HepG2 (cell line): ENCODE results near the gene DNAJC5. TPM values are rescaled to one million over a fixed set of nuclear protein-coding genes. Genes with fewer than 3 reads are reported as not detected.

Experiments used
- ATF7 ChIP-seq, 2 experiments: fragments of 450-650 bp in 1 of 2; sonication (generic) in 1 of 2; formaldehyde crosslinking in 1 of 2; IDR thresholded peaks; 2 replicates each; pipeline versions ENCODE4 v1.4.0 to v1.6.1; 2016 to 2020; ENCODE audit warnings: antibody characterized with exemption in 1 of 2, mild to moderate bottlenecking in 1 of 2, missing genetic modification reagents in 1 of 2
- FOXK2 ChIP-seq: fragments of 450-650 bp; IDR thresholded peaks from 2 replicates; pipeline ENCODE4 v1.6.1; 2016
- GATAD1 ChIP-seq: IDR thresholded peaks from 2 replicates; pipeline ENCODE4 v1.6.1; 2016; ENCODE audit warnings: missing genetic modification reagents, missing compliant biosample characterization
- GLI4 ChIP-seq: sonication (generic); formaldehyde crosslinking; IDR thresholded peaks from 2 replicates; pipeline ENCODE4 v1.5.1; 2020; ENCODE audit warnings: missing genetic modification reagents, mild to moderate bottlenecking, moderate library complexity, borderline replicate concordance
- IRF9 ChIP-seq: sonication (generic); formaldehyde crosslinking; IDR thresholded peaks from 2 replicates; pipeline ENCODE4 v1.8.0; 2022; ENCODE audit warnings: missing genetic modification reagents, mild to moderate bottlenecking, borderline replicate concordance
- MNT ChIP-seq: fragments of 450-650 bp; IDR thresholded peaks from 2 replicates; pipeline ENCODE4 v1.6.1; 2016
- NFIC ChIP-seq: IDR thresholded peaks from 2 replicates; pipeline ENCODE4 v1.6.1; 2012; ENCODE audit warnings: mild to moderate bottlenecking, low read length, inconsistent platforms
- STAT5B ChIP-seq: sonication (generic); formaldehyde crosslinking; IDR thresholded peaks from 2 replicates; pipeline ENCODE4 v1.4.0; 2020; ENCODE audit warnings: missing genetic modification reagents
- TGIF2 ChIP-seq: IDR thresholded peaks from 2 replicates; pipeline ENCODE4 v1.6.1; 2016; ENCODE audit warnings: control low read depth, missing compliant biosample characterization
- TOE1 ChIP-seq: sonication (generic); formaldehyde crosslinking; IDR thresholded peaks from 2 replicates; pipeline ENCODE4 v1.4.0; 2020; ENCODE audit warnings: mild to moderate bottlenecking, missing genetic modification reagents
- ZKSCAN5 ChIP-seq: sonication (generic); formaldehyde crosslinking; IDR thresholded peaks from 2 replicates; pipeline ENCODE4 v1.5.1; 2020; ENCODE audit warnings: mild to moderate bottlenecking, missing genetic modification reagents
- ZNF136 ChIP-seq: sonication (generic); formaldehyde crosslinking; IDR thresholded peaks from 2 replicates; pipeline ENCODE4 v1.8.1; 2022; ENCODE audit warnings: low read depth, mild to moderate bottlenecking, moderate library complexity, missing genetic modification reagents
- ZNF251 ChIP-seq: sonication (generic); formaldehyde crosslinking; IDR thresholded peaks from 2 replicates; pipeline ENCODE4 v1.9.0; 2021; ENCODE audit warnings: mild to moderate bottlenecking, missing genetic modification reagents
- ZNF33B ChIP-seq: sonication (generic); formaldehyde crosslinking; IDR thresholded peaks from 2 replicates; pipeline ENCODE4 v1.5.1; 2020; ENCODE audit warnings: mild to moderate bottlenecking, missing genetic modification reagents
- polyA plus RNA-seq, 8 experiments: library from polyadenylated mRNA; depleted of rRNA in 3 of 8; stranded (reverse) in 7 of 8; unstranded in 1 of 8; fragments of >200 nt; fragmentation: Illumina TruSeq in 4 of 8; extraction: Trizol in 4 of 8; gene quantifications; 2 replicates each; pipeline versions ENCODE4 v1.2.1 to v1.2.3, GENCODE V29; 2011 to 2016; ENCODE audit warnings: low read depth in 4 of 8, missing spikeins in 1 of 8, mixed read lengths in 1 of 8; ENCODE audit not compliant: insufficient read depth in 1 of 8
- total RNA-seq, 5 experiments: library from RNA; depleted of rRNA; stranded (reverse); fragments of >200 nt; fragmentation: Illumina TruSeq; extraction: Trizol; gene quantifications; 2 replicates each; pipeline ENCODE4 v1.2.3, GENCODE V29; 2016; ENCODE audit warnings: low read depth in 1 of 5
- TF ChIP-seq, protein P1 (sequence below): sonication (generic); formaldehyde crosslinking; IDR thresholded peaks from 2 replicates; pipeline ENCODE4 v1.8.0; 2022; ENCODE audit warnings: missing genetic modification reagents, mild to moderate bottlenecking, moderate library complexity, borderline replicate concordance
- TF ChIP-seq, protein P2 (sequence below): sonication (generic); formaldehyde crosslinking; IDR thresholded peaks from 2 replicates; pipeline ENCODE4 v1.4.0; 2020; ENCODE audit warnings: mild to moderate bottlenecking, missing genetic modification reagents

Gene DNAJC5
- total and polyA plus RNA-seq, 2 of the 13 experiments (the other 11 are each of a cell fraction or from before 2014, with no cell fraction given): 42.8 to 64.5 TPM

- TF ChIP-seq MNT (peak; percentile 43; the same call in 1 of the 2 replicates), GATAD1 (CRISPR knock-in tag) (no peak), GLI4 (no peak), TOE1 (CRISPR knock-in tag) (no peak), ATF7 (IDR thresholded peaks at IDR 0.05) (peak; percentile 66), ATF7 (CRISPR knock-in tag; IDR thresholded peaks at IDR 0.05) (peak; percentile 57; the same call in 1 of the 2 replicates), TGIF2 (CRISPR knock-in tag) (no peak), ZNF251 (CRISPR knock-in tag) (0 out of 2 replicates have a peak, but pooled peaks have one; percentile 33), STAT5B (CRISPR knock-in tag) (no peak), FOXK2 (peak; percentile 57; the same call in 1 of the 2 replicates), ZNF33B (CRISPR knock-in tag) (no peak), ZNF136 (CRISPR knock-in tag) (no peak), ZKSCAN5 (CRISPR knock-in tag) (no peak), IRF9 (no peak), NFIC (no peak)
- TF ChIP-seq, protein P1, sequence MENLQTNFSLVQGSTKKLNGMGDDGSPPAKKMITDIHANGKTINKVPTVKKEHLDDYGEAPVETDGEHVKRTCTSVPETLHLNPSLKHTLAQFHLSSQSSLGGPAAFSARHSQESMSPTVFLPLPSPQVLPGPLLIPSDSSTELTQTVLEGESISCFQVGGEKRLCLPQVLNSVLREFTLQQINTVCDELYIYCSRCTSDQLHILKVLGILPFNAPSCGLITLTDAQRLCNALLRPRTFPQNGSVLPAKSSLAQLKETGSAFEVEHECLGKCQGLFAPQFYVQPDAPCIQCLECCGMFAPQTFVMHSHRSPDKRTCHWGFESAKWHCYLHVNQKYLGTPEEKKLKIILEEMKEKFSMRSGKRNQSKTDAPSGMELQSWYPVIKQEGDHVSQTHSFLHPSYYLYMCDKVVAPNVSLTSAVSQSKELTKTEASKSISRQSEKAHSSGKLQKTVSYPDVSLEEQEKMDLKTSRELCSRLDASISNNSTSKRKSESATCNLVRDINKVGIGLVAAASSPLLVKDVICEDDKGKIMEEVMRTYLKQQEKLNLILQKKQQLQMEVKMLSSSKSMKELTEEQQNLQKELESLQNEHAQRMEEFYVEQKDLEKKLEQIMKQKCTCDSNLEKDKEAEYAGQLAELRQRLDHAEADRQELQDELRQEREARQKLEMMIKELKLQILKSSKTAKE (CRISPR knock-in tag): peak; percentile 51; the same call in 1 of the 2 replicates
- TF ChIP-seq, protein P2, sequence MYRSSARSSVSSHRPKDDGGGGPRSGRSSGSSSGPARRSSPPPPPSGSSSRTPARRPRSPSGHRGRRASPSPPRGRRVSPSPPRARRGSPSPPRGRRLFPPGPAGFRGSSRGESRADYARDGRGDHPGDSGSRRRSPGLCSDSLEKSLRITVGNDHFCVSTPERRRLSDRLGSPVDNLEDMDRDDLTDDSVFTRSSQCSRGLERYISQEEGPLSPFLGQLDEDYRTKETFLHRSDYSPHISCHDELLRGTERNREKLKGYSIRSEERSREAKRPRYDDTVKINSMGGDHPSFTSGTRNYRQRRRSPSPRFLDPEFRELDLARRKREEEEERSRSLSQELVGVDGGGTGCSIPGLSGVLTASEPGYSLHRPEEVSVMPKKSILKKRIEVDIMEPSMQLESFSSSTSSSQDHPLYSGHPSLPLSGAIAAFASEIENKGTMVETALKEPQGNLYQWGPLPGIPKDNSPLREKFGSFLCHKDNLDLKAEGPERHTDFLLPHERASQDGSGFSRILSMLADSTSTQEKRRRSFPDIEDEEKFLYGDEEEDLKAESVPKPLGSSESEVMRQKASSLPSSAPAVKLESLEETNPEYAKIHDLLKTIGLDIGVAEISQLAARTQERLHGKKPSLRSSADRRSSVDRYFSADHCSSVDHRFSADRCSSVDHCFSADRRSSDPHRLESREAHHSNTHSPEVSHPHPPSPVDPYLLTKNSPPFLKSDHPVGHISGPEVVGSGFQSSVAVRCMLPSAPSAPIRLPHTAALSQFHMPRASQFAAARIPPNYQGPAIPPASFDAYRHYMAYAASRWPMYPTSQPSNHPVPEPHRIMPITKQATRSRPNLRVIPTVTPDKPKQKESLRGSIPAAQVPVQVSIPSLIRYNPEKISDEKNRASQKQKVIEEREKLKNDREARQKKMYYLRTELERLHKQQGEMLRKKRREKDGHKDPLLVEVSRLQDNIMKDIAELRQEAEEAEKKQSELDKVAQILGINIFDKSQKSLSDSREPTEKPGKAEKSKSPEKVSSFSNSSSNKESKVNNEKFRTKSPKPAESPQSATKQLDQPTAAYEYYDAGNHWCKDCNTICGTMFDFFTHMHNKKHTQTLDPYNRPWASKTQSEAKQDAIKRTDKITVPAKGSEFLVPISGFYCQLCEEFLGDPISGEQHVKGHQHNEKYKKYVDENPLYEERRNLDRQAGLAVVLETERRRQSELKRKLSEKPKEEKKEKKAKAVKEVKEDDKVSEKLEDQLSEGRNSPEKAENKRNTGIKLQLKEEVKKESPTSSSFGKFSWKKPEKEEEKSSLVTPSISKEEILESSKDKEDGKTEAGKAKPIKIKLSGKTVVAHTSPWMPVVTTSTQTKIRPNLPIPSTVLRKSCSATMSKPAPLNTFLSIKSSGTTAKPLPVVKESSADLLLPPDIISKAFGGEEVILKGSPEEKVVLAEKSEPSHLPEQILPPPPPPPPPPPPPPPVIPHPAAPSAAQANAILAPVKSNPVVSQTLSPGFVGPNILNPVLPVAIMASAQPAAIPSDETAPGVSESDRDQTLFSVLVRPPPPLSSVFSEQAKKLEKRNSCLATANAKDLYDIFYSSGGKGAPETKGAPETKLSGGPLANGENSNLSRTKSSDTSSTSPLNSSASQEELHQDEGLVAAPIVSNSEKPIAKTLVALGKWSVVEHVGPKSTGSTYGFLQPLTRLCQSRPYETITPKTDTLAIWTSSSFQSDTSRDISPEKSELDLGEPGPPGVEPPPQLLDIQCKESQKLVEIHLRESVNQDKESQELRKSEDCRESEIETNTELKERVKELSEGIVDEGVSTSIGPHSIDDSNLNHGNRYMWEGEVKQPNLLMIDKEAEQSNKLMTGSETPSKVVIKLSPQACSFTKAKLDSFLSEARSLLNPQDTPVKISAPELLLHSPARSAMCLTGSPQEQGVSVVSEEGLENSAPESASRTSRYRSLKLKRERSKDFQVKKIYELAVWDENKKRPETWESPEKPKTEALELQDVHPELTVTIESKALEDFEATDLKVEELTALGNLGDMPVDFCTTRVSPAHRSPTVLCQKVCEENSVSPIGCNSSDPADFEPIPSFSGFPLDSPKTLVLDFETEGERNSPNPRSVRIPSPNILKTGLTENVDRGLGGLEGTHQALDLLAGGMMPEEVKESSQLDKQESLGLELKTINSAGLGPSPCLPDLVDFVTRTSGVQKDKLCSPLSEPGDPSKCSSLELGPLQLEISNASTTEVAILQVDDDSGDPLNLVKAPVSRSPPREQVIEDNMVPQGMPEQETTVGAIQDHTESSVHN (CRISPR knock-in tag): 0 out of 2 replicates have a peak, but pooled peaks have one; percentile 62
These were observed 48.1 kb upstream of the DNAJC5 start (continued) for GRCh38 chr20:63846888-63847236.
